Naive B cell (primary cell): ENCODE results near the gene C1orf174. TPM values are rescaled to one million over a fixed set of nuclear protein-coding genes. Genes with fewer than 3 reads are reported as not detected.
A peak's percentile ranks its signal among the peaks of the same experiment; 100 is the strongest.

Experiments
- ATAC-seq, 2 donors: fragments of 150-1000 bp; cut with Tn5 transposase; 2 replicates each; pipeline ENCODE4 v1.10.0; 2021; ENCODE audit warnings: low read depth in 2 of 2, mild to moderate bottlenecking in 2 of 2, moderate library complexity in 2 of 2
- DNase-seq: peaks from one replicate; pipeline ENCODE4 v3.0.0; 2022
- H3K27ac Mint-ChIP-seq, 6 donors: one replicate each; pipeline ENCODE4 v1.8.0; 2020 to 2022; ENCODE audit warnings: mild to moderate bottlenecking in 6 of 6, mixed read lengths in 6 of 6, moderate library complexity in 5 of 6, inconsistent platforms in 2 of 6
- H3K27me3 Mint-ChIP-seq, 3 donors: one replicate each; pipeline ENCODE4 v1.8.0; 2021 to 2022; ENCODE audit warnings: mixed read lengths in 3 of 3, mild to moderate bottlenecking in 1 of 3
- H3K36me3 Mint-ChIP-seq, 2 donors: one replicate each; pipeline ENCODE4 v1.8.0; 2020 to 2022; ENCODE audit warnings: mixed read lengths in 2 of 2, inconsistent platforms in 1 of 2, mild to moderate bottlenecking in 1 of 2
- H3K4me1 Mint-ChIP-seq, 3 donors: one replicate each; pipeline ENCODE4 v1.8.0; 2020 to 2022; ENCODE audit warnings: mixed read lengths in 3 of 3, inconsistent platforms in 1 of 3, mild to moderate bottlenecking in 1 of 3, moderate library complexity in 1 of 3
- H3K4me3 Mint-ChIP-seq, 8 donors: one replicate each; pipeline ENCODE4 v1.8.0; 2020 to 2022; ENCODE audit warnings: mild to moderate bottlenecking in 8 of 8, mixed read lengths in 8 of 8, moderate library complexity in 8 of 8, inconsistent platforms in 2 of 8
- H3K9me3 Mint-ChIP-seq, 7 donors: one replicate each; pipeline ENCODE4 v1.8.0; 2020 to 2022; ENCODE audit warnings: mixed read lengths in 7 of 7, mild to moderate bottlenecking in 5 of 7, inconsistent platforms in 2 of 7, moderate library complexity in 1 of 7
- polyA plus RNA-seq, 6 donors: library from polyadenylated mRNA; unstranded; fragments of 300-500 nt; fragmentation: Illumina TruSeq; gene quantifications; one replicate each; pipeline ENCODE4 v1.2.3, GENCODE V29; 2021; ENCODE audit warnings: low read depth in 6 of 6

The C1orf174 gene
- polyA plus RNA-seq, 6 donors from 2014 or later = 13.6 to 27.9 (median 21.9) TPM

DNA sequence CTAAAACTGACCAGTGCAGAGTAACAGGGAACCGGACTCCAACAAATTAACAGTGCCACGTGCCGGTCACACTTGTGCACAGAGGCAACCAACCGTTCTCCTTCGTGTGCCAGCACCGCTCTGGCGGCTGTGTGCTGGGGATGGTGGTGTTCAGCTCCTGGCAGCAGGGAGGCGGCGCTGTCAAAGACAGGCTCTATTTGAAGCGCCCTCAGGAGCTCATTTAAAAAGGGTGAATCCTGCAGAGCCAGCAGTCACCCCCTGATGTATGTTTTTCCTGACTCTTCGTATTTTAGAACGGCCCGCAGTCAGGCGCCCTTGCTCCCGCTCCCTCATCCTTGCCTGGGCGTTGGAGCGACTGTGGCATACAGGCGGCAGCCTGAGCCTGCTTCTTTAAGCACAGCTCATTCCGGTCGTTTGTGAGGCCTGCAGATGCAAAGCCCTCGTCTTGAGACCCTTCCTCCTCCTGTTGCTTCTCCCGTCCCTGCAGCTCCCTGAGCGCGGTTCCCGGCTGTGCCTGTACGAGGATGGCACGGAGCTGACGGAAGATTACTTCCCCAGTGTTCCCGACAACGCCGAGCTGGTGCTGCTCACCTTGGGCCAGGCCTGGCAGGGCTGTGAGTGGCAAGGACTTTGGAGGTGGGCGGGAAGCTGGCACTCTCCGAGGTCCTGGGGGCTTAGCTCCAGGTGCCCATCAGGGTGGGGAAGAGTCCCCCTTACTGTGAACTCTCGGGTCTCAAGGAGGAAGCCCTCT is 41.7 kb downstream of the C1orf174 start:
- Mint-ChIP-seq H3K36me3 (no peaks in the 10 kb centered on the region), H3K27ac (peak overlapping the region in 2 of 6 donors; percentile 57 to 79), H3K27me3 (no peaks in the 10 kb centered on the region), H3K9me3 (no peaks in the 10 kb centered on the region), H3K4me3 (peak overlapping the region; percentile 94 to 99 (median 98)), H3K4me1 (peaks cover 18 to 34% (median 23%) of the 10 kb centered on the region in 3 donors)
- no peak for DNase-seq
- no peak for ATAC-seq

DNA sequence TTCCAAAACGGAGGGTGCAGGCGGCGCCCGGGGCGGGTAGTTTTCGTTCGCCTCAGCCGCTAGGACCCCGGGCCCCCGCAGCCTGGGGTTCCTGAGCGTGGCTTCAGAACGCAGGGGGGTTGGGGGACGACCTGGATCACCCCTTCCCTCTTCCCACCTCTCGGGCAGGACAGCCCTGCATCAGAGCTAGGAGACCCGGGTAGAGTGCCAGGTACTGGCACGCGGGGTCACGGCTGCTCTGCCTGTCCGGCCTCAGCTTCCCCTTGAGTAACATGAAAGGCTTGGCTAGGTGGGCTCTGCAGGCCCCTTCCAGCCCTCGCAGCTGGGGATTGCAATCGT is 42.3 kb downstream of the C1orf174 start:
- peak overlapping the region in 2 of 6 donors; percentile 82 to 92 for H3K27ac Mint-ChIP-seq
- H3K4me1 Mint-ChIP-seq = peaks cover 18 to 40% (median 23%) of the 10 kb centered on the region in 3 donors
- H3K4me3 Mint-ChIP-seq = peak overlapping the region; percentile 94 to 99 (median 98)
- H3K27me3 Mint-ChIP-seq = no peaks in the 10 kb centered on the region
- ATAC-seq (no peak), DNase-seq (no peak)
- no peaks in the 10 kb centered on the region for H3K9me3 Mint-ChIP-seq
- no peaks in the 10 kb centered on the region for H3K36me3 Mint-ChIP-seq

DNA sequence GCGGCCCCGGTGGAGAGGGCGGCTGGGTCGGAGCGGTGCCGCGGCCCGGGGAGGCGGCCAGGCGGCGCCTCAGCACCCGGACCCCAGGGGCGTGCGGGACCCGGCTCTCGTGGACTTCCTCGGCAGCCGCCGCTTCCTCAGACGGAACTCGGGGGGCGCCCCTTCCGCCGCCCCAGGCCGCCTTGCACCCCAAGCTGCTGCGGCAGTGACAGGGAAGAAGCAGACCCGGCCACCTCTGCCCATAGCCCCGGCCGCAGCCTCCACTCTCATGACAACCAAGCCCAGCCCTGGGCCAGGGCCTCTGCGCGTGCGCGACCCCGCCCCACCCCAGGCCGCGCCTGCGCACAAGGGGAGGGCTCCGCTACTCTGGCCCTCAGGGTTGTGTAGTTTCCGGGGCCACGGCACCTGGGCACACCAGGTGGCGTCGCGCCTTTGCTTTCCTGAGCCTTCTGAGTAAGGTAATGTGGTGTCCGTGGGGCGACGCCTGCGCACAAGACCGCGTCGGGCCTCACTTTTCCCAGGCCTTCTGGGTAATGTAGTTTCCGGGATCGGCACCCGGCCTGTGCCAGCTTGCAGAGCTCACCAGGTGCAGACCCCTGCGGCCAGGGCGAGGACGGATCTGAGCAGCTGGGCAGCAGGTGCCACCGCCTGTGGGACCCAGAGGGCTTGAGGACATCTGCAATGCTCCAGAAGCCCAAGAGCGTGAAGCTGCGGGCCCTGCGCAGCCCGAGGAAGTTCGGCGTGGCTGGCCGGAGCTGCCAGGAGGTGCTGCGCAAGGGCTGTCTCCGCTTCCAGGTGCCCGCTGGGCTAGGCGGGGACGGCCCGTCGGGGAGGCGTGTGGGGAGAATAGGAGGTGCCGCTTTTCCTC is 42.9 kb downstream of the C1orf174 start, which contains the start of the genes CEP104 and DFFB:
CEP104 (minus strand) TSS at position 289 of the 868 bp plus-strand sequence. CDS start 4,804 bp downstream, outside the sequence.
DFFB (plus strand) TSS at position 554 of the 868 bp plus-strand sequence; CDS start at position 682, 128 bp downstream.
- peak within 1 kb of the TSS; percentile 94 to 99 (median 98) for H3K4me3 Mint-ChIP-seq
- DNase-seq (peak; percentile 99), ATAC-seq (peak; percentile 94 to 95)
- H3K4me1 Mint-ChIP-seq = peaks cover 18 to 40% (median 23%) of the 10 kb centered on the region in 3 donors
- H3K36me3 Mint-ChIP-seq = no peaks in the 10 kb centered on the region
- H3K9me3 Mint-ChIP-seq = no peaks in the 10 kb centered on the region
- peak within 1 kb of the TSS; percentile 82 to 98 (median 92) for H3K27ac Mint-ChIP-seq
- H3K27me3 Mint-ChIP-seq = no peaks in the 10 kb centered on the region

DNA sequence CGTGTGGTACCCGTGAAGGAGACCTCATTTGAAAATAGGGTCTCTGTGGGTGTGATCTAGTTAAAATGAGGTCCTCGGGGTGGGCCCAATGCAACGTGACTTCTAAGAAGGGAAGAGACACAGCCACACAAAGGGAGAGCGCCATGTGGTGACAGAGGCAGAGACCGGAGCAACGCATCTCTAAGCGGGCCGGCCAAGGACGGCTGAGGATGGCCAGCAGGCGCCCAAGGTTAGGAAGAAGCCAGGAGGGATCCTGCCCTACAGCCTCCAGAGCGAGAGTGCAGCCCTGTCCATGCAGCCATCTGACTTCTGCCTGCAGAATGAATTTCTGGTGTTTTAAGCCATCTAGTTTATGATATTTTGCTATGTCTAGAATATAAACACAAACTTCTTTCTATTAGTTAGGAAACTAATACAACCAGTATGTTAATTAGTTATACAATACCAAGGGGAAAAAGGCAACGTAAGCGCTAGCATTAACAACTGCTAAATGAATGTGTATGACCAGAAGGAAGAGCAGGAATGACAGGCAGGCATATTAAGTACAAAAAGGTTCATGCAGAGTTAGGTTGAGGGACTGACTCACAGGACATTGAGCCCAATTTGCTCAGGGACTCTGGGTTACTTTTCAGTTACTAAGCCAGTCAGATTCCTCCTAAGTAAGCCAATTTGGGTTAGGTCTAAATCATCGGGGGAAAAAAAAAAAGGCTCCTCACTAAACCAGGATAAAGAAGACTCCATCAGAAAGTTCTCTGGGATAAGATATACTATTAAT is 47.2 kb downstream of the C1orf174 start:
- Mint-ChIP-seq H3K4me1 (peaks cover 10 to 27% (median 23%) of the 10 kb centered on the region in 3 donors), H3K27ac (peak overlapping the region in 2 of 6 donors; percentile 4 to 44), H3K4me3 (peak overlapping the region in 1 of 8 donors; percentile 70)

DNA sequence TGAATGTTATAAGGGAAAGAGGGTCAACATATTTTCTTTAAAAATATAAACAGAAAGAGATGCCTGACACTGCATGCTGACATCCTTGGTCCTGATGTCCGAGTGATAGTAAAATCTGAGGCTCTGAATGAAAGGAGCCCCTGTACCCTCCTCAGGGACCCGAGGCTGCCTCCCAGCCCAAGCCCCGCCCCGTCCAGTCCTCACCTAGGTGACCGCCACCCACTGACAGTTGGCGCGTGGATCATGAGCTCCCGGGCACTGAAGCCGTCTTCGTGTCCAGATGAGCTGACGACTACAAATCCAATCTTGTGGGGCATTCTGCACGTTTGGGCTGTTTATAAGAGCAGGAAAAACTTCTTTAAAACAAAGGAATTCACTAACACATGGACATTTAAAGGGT is 48.0 kb downstream of the C1orf174 start:
- no peak overlapping the region for H3K4me3 Mint-ChIP-seq
- DNase-seq = no peak
- no peaks in the 10 kb centered on the region for H3K9me3 Mint-ChIP-seq
- ATAC-seq = no peak
- no peaks in the 10 kb centered on the region for H3K27me3 Mint-ChIP-seq
- H3K36me3 Mint-ChIP-seq = peaks cover 4 to 7% of the 10 kb centered on the region in 2 donors
- H3K27ac Mint-ChIP-seq = peak overlapping the region in 1 of 6 donors; percentile 61
- H3K4me1 Mint-ChIP-seq = peaks cover 6 to 22% (median 18%) of the 10 kb centered on the region in 3 donors

More for the DNA sequence above, 47.2 kb downstream of the C1orf174 start:
- no peak for DNase-seq
- ATAC-seq = no peak
- peaks cover 3 to 4% of the 10 kb centered on the region in 2 donors for H3K36me3 Mint-ChIP-seq
- no peaks in the 10 kb centered on the region for H3K9me3 Mint-ChIP-seq
- no peaks in the 10 kb centered on the region for H3K27me3 Mint-ChIP-seq

DNA sequence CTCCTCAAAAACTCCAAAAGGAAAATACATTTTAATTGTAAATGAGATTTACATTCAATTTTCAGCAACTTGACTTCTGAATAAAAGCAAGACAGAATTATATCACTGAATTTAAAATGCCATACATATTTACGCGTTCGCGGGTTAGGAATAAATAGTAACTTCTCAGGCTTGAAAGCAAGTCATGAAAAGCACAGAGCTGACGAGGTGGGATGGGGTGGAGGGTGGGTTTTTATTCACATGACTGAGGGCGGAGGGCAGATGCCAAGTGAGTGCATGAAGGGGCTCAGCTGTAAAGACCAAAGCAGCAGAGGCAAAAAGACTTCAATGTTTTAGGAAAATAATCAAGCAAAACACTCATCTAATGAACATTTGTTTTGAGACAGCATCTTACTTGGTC is 48.8 kb downstream of the C1orf174 start:
- H3K27me3 Mint-ChIP-seq = no peaks in the 10 kb centered on the region
- peak overlapping the region in 1 of 6 donors; percentile 89 for H3K27ac Mint-ChIP-seq
- DNase-seq (no peak), ATAC-seq (no peak)
- H3K4me3 Mint-ChIP-seq = no peak overlapping the region
- H3K36me3 Mint-ChIP-seq = peaks cover 8 to 15% of the 10 kb centered on the region in 2 donors
- peaks cover 6 to 20% (median 17%) of the 10 kb centered on the region in 3 donors for H3K4me1 Mint-ChIP-seq
- no peaks in the 10 kb centered on the region for H3K9me3 Mint-ChIP-seq

DNA sequence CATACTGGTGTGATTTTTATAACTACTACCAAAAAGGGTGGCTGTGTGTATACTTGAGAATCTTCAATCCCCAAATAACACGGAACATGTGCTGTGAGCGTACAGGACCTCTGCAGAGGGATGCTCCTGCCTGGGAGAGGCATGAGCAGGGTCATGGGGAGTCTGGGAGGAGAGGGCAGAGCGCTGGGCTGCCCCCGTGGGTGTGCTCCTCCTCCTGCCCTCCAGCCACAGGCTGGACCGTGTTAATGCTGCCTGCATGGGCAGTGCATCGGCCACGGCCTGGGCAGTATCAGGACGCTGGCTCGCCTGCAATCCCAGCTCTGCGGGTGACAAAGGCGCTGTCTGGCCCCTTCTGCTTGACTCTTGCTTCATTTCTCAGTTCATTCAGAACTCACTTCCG is 49.2 kb downstream of the C1orf174 start:
- H3K4me3 Mint-ChIP-seq = no peak overlapping the region
- peaks cover 6 to 15% (median 15%) of the 10 kb centered on the region in 3 donors for H3K4me1 Mint-ChIP-seq
- H3K36me3 Mint-ChIP-seq = peaks cover 8 to 15% of the 10 kb centered on the region in 2 donors
- no peaks in the 10 kb centered on the region for H3K9me3 Mint-ChIP-seq
- DNase-seq (no peak), ATAC-seq (no peak)
- no peaks in the 10 kb centered on the region for H3K27me3 Mint-ChIP-seq
- no peak overlapping the region for H3K27ac Mint-ChIP-seq

DNA sequence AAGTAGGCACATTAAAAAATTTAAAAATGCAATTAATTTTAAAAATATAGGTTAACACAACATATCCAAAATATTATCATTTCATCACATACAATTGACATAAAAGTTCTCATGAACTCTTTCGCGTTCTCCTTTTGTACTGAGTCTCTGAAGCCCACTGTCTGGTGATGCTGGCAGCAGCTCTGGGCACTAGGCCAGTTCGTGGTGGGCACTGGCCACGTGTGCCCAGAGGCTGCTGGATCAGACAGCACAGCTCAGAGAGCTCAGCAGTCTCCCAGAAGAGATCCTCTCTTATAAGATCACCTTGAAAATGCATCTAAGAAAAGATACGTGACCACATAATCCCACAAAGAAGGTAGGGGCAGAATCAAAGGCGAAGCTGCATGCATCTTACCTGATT is 53.0 kb downstream of the C1orf174 start:
- DNase-seq = no peak
- H3K4me3 Mint-ChIP-seq = no peak overlapping the region
- H3K9me3 Mint-ChIP-seq = no peaks in the 10 kb centered on the region
- H3K27ac Mint-ChIP-seq = no peak overlapping the region
- peaks cover 0 to 6% (median 0%) of the 10 kb centered on the region in 3 donors for H3K4me1 Mint-ChIP-seq
- ATAC-seq = no peak
- H3K27me3 Mint-ChIP-seq = no peaks in the 10 kb centered on the region
- peaks cover 8 to 15% of the 10 kb centered on the region in 2 donors for H3K36me3 Mint-ChIP-seq

DNA sequence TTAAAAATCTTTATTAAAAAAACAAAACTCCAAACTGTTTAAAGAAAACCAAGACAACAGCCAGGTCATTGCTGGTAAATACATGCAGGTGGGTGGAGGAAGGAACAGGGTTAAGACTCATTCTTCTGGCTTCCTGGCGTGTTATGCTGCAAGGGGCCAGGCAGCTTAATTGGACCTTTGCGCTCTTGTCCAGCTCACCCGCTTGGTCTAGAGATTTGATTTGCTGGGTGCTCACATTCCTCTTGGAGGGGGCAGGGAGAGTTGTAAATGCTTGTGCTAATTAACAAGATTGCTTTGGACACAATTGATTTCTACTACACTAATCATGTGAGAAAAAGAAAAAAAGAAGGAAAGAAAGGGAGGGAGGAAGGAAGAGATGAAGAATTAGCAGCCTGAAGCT is 53.5 kb downstream of the C1orf174 start:
- H3K27me3 Mint-ChIP-seq = no peaks in the 10 kb centered on the region

DNA sequence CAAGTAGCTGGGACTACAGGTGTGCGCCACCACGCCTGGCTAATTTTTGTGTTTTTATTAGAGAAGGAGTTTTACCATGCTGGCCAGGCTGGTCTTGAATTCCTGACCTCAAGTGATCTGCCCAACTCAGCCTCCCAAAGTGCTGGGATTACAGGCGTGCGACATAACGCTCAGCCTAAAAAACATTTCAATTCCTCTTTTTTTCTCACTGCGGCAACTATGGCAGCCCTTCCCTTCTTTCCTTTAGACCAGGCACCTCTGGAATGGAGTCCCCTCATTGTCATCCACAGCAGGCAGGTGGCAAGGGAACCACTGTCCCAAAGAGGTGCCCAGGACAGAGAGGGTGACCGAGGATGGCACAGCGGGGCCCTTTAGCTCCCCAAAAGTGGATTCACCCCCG is 57.2 kb downstream of the C1orf174 start:
- H3K36me3 Mint-ChIP-seq = peaks cover 32 to 33% of the 10 kb centered on the region in 2 donors
- H3K27ac Mint-ChIP-seq = peak overlapping the region in 5 of 6 donors; percentile 11 to 85 (median 74)
- H3K9me3 Mint-ChIP-seq = peaks cover 0 to 3% (median 0%) of the 10 kb centered on the region in 7 donors
- H3K4me1 Mint-ChIP-seq = peaks cover 6 to 13% (median 10%) of the 10 kb centered on the region in 3 donors
- peak overlapping the region in 6 of 8 donors; percentile 9 to 64 (median 42) for H3K4me3 Mint-ChIP-seq
- peak; percentile 19 for DNase-seq
- no peaks in the 10 kb centered on the region for H3K27me3 Mint-ChIP-seq
- peak; percentile 16 to 32 for ATAC-seq

More for the DNA sequence above, 53.5 kb downstream of the C1orf174 start:
- no peak for DNase-seq
- H3K9me3 Mint-ChIP-seq = no peaks in the 10 kb centered on the region
- no peak for ATAC-seq
- H3K4me1 Mint-ChIP-seq = peaks cover 0 to 6% (median 0%) of the 10 kb centered on the region in 3 donors
- peaks cover 11 to 15% of the 10 kb centered on the region in 2 donors for H3K36me3 Mint-ChIP-seq
- H3K4me3 Mint-ChIP-seq = no peak overlapping the region
- peak overlapping the region in 1 of 6 donors; percentile 81 for H3K27ac Mint-ChIP-seq

DNA sequence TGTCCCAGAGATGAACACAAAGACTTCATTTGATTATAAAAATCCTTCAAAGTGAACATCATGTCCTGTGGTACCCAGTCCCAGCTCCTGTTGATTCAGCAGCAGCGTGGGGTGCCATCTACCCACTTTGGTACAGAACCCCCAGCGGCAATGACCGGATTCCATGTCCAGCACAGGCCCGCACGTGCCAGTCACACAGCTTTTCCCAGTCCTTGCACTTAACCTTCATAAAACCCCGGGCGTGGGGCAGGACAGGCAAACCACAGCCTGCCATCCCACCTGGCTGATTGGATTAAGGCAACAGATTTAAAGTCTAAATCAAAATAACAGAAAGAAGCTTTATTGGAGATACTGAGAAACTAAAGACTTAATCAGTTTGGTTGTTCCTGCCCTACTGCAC is 58.6 kb downstream of the C1orf174 start:
- no peaks in the 10 kb centered on the region for H3K27me3 Mint-ChIP-seq
- peaks cover 6 to 13% (median 10%) of the 10 kb centered on the region in 3 donors for H3K4me1 Mint-ChIP-seq
- H3K4me3 Mint-ChIP-seq = no peak overlapping the region
- H3K9me3 Mint-ChIP-seq = peaks cover 0 to 16% (median 5%) of the 10 kb centered on the region in 7 donors
- DNase-seq = no peak
- H3K27ac Mint-ChIP-seq = peak overlapping the region in 2 of 6 donors; percentile 7 to 52
- ATAC-seq = no peak
- peaks cover 34 to 40% of the 10 kb centered on the region in 2 donors for H3K36me3 Mint-ChIP-seq
